ENCODE measurements around the gene SLC7A7. TPM values are rescaled to one million over a fixed set of nuclear protein-coding genes. Genes with fewer than 3 reads are reported as not detected.

The SLC7A7 gene
- total and polyA plus RNA-seq, 9 of the 15 experiments (the other 6 are each of a cell fraction or from before 2014, with no cell fraction given) = 0.07 to 0.68 (median 0.41) TPM

DNA sequence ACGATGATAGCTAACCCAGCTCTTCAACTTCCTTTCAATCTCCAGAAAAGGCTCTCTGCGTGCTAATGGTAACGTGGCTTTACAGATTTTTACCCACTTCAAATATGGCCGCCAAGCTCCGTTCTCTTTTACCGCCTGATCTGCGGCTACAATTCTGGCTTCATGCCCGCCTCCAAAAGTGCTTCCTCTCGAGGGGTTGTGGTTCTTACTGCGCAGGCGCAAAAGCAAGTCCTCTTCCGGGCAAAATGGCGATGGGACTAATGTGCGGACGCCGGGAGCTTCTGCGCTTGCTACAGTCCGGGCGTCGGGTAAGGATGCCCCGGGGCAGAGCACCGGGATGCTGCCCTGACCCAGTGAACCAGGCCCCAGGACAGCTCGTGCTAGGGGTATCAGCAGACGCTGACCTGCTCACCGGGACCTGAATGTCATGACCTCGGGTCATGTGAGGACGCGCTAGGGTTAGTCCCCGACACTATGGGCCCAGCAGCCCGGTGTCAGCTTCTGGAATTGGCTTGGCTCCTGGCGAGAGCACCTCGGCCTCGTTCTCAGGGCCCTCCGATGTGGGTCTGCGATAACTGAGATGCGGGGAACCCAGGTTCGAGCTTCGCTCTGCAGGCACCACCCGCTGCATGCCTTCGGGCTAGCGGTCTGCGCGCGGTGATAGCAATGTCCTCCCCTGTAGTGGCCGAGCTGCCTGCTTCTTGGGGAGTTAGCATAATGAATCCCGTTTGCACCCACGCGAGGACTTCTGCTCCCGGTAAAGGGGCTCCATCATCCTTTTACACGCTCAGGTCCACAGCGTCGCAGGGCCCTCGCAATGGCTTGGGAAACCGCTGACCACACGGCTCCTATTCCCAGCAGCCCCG lies 48.5 kb downstream of the SLC7A7 start, which contains the start of gene OXA1L:
Gene OXA1L (plus strand): TSS at position 232 of the 866 bp plus-strand sequence. CDS start 14 bp downstream, at position 246.
- Histone ChIP-seq H3K27ac (ENCODE audit: extremely low read depth, low read depth, low read length) (peak within 1 kb of the TSS; percentile 97), H3K9me3 (replicated peaks; ENCODE audit: control insufficient read depth, insufficient read depth, low read depth, low read length) (peaks cover 3% of the 10 kb centered on the region; the same call in 1 of the 2 replicates), H3K36me3 (ENCODE audit: control insufficient read depth, insufficient read depth, low read length) (peaks cover 42% of the 10 kb centered on the region), H3K4me2 (ENCODE audit: insufficient read depth, low read length) (peak within 1 kb of the TSS; percentile 90), H3K79me2 (ENCODE audit: control insufficient read depth, insufficient read depth, low read length) (peaks cover 39% of the 10 kb centered on the region), H3K9ac (ENCODE audit: insufficient read depth in 1 of 2, low read depth in 2 of 2, low read length in 2 of 2) (peak within 1 kb of the TSS; percentile 95 to 97), H4K20me1 (replicated peaks; ENCODE audit: control insufficient read depth, insufficient read depth, low read length) (no peaks in the 10 kb centered on the region), H2AFZ (ENCODE audit: low read depth, low read length) (peak within 1 kb of the TSS; percentile 98), H3K4me1 (replicated peaks in 1 of 2; ENCODE audit: control insufficient read depth in 2 of 2, insufficient read depth in 2 of 2, low read length in 2 of 2) (peaks cover 7 to 10% of the 10 kb centered on the region in 2 experiments; a peak in 4 of 5 replicates), H3K4me3 (peak within 1 kb of the TSS; percentile 79), H3K27me3 (ENCODE audit: control insufficient read depth in 2 of 2, insufficient read depth in 2 of 2, low read length in 2 of 2) (no peaks in the 10 kb centered on the region), H3K9me1 (ENCODE audit: control insufficient read depth, insufficient read depth, low read length) (no peaks in the 10 kb centered on the region)
- peak; percentile 91 to 98 (median 94) for DNase-seq (ENCODE audit: extremely low read depth in 1 of 4, low spot score in 3 of 4)
- intact Hi-C loops (cut with micrococcal nuclease) (loop anchor here (2.0 to 10.0 kb wide), 3 partner anchors 52 to 561 kb away; no protein-coding TSS in a partner anchor), in situ Hi-C loops (cut with MboI) (no loop called here)
- 0% methylated on average over 56 of the region's 56 CpGs for WGBS (ENCODE audit: insufficient coverage, low coverage, missing lambda C conversion rate)
- ChIA-PET POLR2A (interaction anchor here (0.6 to 2.9 kb wide), 26 partner anchors 8 to 560 kb away, joined by 3 to 22 read pairs (median 4); partner anchors contain the start of genes DAD1 and RBM23), CTCF (ENCODE audit: low intra/inter-chr PET ratio) (interaction anchor here (0.6 kb wide), 1 partner anchor 209 kb away, joined by 4 read pairs; no protein-coding TSS in a partner anchor)
- peak; percentile 92 for ATAC-seq
- peak; percentile 98 for FAIRE-seq
- BruUV-seq (replicated peaks) = TSS peak; percentile 52
- TF ChIP-seq ILF3 (IDR thresholded peaks at IDR 0.05; ENCODE audit: borderline replicate concordance) (no peak), CAMTA2 (CRISPR knock-in tag; conservative IDR thresholded peaks at IDR 0.05) (no peak), SNIP1 (IDR thresholded peaks at IDR 0.05; ENCODE audit: low read depth) (no peak), ESRRA (IDR thresholded peaks at IDR 0.05; ENCODE audit: borderline replicate concordance, low read depth) (peak; percentile 96), ZNF239 (CRISPR knock-in tag; IDR thresholded peaks at IDR 0.05) (no peak; the same call in 1 of the 2 replicates), RBM34 (IDR thresholded peaks at IDR 0.05; ENCODE audit: borderline replicate concordance, insufficient read depth, low read length) (no peak)
- TF ChIP-seq, protein P1, sequence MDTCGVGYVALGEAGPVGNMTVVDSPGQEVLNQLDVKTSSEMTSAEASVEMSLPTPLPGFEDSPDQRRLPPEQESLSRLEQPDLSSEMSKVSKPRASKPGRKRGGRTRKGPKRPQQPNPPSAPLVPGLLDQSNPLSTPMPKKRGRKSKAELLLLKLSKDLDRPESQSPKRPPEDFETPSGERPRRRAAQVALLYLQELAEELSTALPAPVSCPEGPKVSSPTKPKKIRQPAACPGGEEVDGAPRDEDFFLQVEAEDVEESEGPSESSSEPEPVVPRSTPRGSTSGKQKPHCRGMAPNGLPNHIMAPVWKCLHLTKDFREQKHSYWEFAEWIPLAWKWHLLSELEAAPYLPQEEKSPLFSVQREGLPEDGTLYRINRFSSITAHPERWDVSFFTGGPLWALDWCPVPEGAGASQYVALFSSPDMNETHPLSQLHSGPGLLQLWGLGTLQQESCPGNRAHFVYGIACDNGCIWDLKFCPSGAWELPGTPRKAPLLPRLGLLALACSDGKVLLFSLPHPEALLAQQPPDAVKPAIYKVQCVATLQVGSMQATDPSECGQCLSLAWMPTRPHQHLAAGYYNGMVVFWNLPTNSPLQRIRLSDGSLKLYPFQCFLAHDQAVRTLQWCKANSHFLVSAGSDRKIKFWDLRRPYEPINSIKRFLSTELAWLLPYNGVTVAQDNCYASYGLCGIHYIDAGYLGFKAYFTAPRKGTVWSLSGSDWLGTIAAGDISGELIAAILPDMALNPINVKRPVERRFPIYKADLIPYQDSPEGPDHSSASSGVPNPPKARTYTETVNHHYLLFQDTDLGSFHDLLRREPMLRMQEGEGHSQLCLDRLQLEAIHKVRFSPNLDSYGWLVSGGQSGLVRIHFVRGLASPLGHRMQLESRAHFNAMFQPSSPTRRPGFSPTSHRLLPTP (IDR thresholded peaks at IDR 0.05; ENCODE audit: borderline replicate concordance, extremely low read depth, insufficient read length) = no peak
- TF ChIP-seq, protein P2, sequence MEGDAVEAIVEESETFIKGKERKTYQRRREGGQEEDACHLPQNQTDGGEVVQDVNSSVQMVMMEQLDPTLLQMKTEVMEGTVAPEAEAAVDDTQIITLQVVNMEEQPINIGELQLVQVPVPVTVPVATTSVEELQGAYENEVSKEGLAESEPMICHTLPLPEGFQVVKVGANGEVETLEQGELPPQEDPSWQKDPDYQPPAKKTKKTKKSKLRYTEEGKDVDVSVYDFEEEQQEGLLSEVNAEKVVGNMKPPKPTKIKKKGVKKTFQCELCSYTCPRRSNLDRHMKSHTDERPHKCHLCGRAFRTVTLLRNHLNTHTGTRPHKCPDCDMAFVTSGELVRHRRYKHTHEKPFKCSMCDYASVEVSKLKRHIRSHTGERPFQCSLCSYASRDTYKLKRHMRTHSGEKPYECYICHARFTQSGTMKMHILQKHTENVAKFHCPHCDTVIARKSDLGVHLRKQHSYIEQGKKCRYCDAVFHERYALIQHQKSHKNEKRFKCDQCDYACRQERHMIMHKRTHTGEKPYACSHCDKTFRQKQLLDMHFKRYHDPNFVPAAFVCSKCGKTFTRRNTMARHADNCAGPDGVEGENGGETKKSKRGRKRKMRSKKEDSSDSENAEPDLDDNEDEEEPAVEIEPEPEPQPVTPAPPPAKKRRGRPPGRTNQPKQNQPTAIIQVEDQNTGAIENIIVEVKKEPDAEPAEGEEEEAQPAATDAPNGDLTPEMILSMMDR (IDR thresholded peaks at IDR 0.05 in 2 of 3, conservative IDR thresholded peaks at IDR 0.05 in 1 of 3; ENCODE audit: insufficient read depth in 2 of 3, low read depth in 1 of 3, low read length in 3 of 3) = no peak
- TF ChIP-seq, protein P3, sequence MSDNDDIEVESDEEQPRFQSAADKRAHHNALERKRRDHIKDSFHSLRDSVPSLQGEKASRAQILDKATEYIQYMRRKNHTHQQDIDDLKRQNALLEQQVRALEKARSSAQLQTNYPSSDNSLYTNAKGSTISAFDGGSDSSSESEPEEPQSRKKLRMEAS (CRISPR knock-in tag; IDR thresholded peaks at IDR 0.05) = no peak; the same call in 1 of the 2 replicates
- TF ChIP-seq, protein P4, sequence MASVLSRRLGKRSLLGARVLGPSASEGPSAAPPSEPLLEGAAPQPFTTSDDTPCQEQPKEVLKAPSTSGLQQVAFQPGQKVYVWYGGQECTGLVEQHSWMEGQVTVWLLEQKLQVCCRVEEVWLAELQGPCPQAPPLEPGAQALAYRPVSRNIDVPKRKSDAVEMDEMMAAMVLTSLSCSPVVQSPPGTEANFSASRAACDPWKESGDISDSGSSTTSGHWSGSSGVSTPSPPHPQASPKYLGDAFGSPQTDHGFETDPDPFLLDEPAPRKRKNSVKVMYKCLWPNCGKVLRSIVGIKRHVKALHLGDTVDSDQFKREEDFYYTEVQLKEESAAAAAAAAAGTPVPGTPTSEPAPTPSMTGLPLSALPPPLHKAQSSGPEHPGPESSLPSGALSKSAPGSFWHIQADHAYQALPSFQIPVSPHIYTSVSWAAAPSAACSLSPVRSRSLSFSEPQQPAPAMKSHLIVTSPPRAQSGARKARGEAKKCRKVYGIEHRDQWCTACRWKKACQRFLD (CRISPR knock-in tag; IDR thresholded peaks at IDR 0.05) = no peak
- TF ChIP-seq, protein P5, sequence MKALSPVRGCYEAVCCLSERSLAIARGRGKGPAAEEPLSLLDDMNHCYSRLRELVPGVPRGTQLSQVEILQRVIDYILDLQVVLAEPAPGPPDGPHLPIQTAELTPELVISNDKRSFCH (CRISPR knock-in tag; IDR thresholded peaks at IDR 0.05) = no peak
- TF ChIP-seq, protein P5 (tag; IDR thresholded peaks at IDR 0.05) = no peak; the same call in 1 of the 2 replicates
